Measurements from ENCODE around the gene TMEM126A.

- TF ChIP-seq CTCF (IDR thresholded peaks at IDR 0.05) (no peak), POLR2A (IDR thresholded peaks at IDR 0.05) (no peak)
These were observed 37.5 kb downstream of the TMEM126A start for GRCh38 chr11:85685125-85685819.

Measured in uterus (tissue), 2 donors.